DND-41 (cell line): ENCODE results near the gene HOXD9.

Experiments
- CTCF ChIP-seq: IDR thresholded peaks from 2 replicates; pipeline ENCODE4 v1.5.1; 2012; ENCODE audit warnings: borderline replicate concordance, low read length, moderate library complexity, mild to moderate bottlenecking; ENCODE audit not compliant: poor library complexity, severe bottlenecking; ENCODE audit errors: extremely low read depth
- EZH2 ChIP-seq: IDR thresholded peaks from 3 replicates; pipeline ENCODE4 v1.6.1; 2012; ENCODE audit warnings: borderline replicate concordance, low read depth, mild to moderate bottlenecking, moderate library complexity, low read length, inconsistent platforms; ENCODE audit not compliant: severe bottlenecking

- TF ChIP-seq CTCF (no peak), EZH2 (no peak)
Measured at GRCh38 chr2:176146101-176146500, 23.6 kb downstream of the HOXD9 start.
